HepG2 (cell line): ENCODE measurements around the gene ACAT2.

Experiments
- BRCA1 ChIP-seq: sonication (generic); formaldehyde crosslinking; IDR thresholded peaks from 2 replicates; pipeline ENCODE4 v1.4.0; 2020; ENCODE audit warnings: missing genetic modification reagents
- MLLT10 ChIP-seq: sonication (generic); formaldehyde crosslinking; IDR thresholded peaks from 2 replicates; pipeline ENCODE4 v1.4.0; 2020; ENCODE audit warnings: missing genetic modification reagents
- PAX8 ChIP-seq: sonication (generic); formaldehyde crosslinking; IDR thresholded peaks from 2 replicates; pipeline ENCODE4 v1.8.0; 2022; ENCODE audit warnings: mild to moderate bottlenecking, missing genetic modification reagents, borderline replicate concordance

DNA sequence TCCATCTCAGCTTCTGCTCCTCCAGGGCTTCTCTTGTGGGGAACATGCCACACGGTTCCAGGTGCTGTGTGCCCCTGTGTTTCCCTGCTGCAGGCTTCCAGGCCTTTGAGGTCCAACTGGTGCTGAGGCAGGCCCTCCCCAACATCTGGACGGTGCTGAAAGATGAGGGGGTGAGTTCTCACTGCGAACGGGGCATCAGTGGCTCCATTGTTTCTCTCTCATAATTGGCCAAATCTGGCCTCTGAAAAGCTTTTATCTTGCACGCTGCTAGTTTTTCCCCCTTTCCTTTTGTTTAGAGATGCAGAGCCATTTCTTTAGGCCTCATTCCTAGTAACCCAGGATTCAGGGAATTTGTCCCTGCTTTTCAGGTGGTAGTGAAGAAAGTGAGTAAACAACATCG is 46.8 kb downstream of the ACAT2 start:
- no peak for TF ChIP-seq PAX8 (CRISPR knock-in tag)
- TF ChIP-seq BRCA1, result no peak
- TF ChIP-seq MLLT10, result no peak
